Liver (tissue), 9 donors: Measurements from ENCODE around the gene ZNF432. TPM values are rescaled to one million over a fixed set of nuclear protein-coding genes. Genes with fewer than 3 reads are reported as not detected.
A peak's percentile ranks its signal among the peaks of the same experiment; 100 is the strongest.

Source experiments
- DNase-seq: peaks from one replicate; pipeline ENCODE4 v3.0.0-alpha.2; 2017; ENCODE audit warnings: low spot score
- H3K27ac ChIP-seq, 2 donors: one replicate each; pipeline ENCODE4 v1.7.0; 2013; ENCODE audit warnings: inconsistent platforms in 2 of 2, low read length in 2 of 2, control low read depth in 1 of 2, low read depth in 1 of 2, mild to moderate bottlenecking in 1 of 2
- H3K27me3 ChIP-seq, 4 donors: one replicate each; pipeline versions ENCODE4 v1.6.1 to v1.7.0; 2013; ENCODE audit warnings: low read length in 3 of 4, inconsistent platforms in 1 of 4, mild to moderate bottlenecking in 1 of 4, moderate library complexity in 1 of 4; ENCODE audit not compliant: control insufficient read depth in 4 of 4, insufficient read depth in 4 of 4
- H3K36me3 ChIP-seq, 4 donors: one replicate each; pipeline versions ENCODE4 v1.6.1 to v1.7.0; 2013; ENCODE audit warnings: low read length in 3 of 4, mild to moderate bottlenecking in 3 of 4, low read depth in 1 of 4, moderate library complexity in 1 of 4; ENCODE audit not compliant: control insufficient read depth in 4 of 4, insufficient read depth in 3 of 4
- H3K4me1 ChIP-seq, 4 donors: one replicate each; pipeline versions ENCODE4 v1.6.1 to v1.7.0; 2013; ENCODE audit warnings: low read length in 3 of 4, mild to moderate bottlenecking in 3 of 4, moderate library complexity in 1 of 4; ENCODE audit not compliant: control insufficient read depth in 4 of 4, insufficient read depth in 4 of 4
- H3K4me3 ChIP-seq, 3 donors: one replicate each; pipeline versions ENCODE4 v1.6.1 to v1.7.0; 2013; ENCODE audit warnings: low read length in 3 of 3, control low read depth in 1 of 3, low read depth in 1 of 3, mild to moderate bottlenecking in 1 of 3
- H3K9ac ChIP-seq, 2 donors: one replicate each; pipeline ENCODE4 v1.7.0; 2013; ENCODE audit warnings: low read length in 2 of 2, mild to moderate bottlenecking in 2 of 2, moderate library complexity in 2 of 2, control low read depth in 1 of 2, low read depth in 1 of 2
- H3K9me3 ChIP-seq, 4 donors: one replicate each; pipeline versions ENCODE4 v1.6.1 to v1.7.0; 2013; ENCODE audit warnings: low read length in 3 of 4; ENCODE audit not compliant: control insufficient read depth in 4 of 4
- EGR1 ChIP-seq, 2 donors: IDR thresholded peaks; 2 replicates each; pipeline ENCODE4 v1.6.1; 2016 to 2018; ENCODE audit warnings: antibody characterized with exemption in 2 of 2, low read depth in 2 of 2
- HNF4A ChIP-seq, 2 donors: conservative IDR thresholded peaks; 2 replicates each; pipeline ENCODE4 v1.6.1; 2016; ENCODE audit warnings: antibody characterized with exemption in 2 of 2, mild to moderate bottlenecking in 2 of 2
- JUND ChIP-seq, 2 donors: IDR thresholded peaks; 2 replicates each; pipeline ENCODE4 v1.6.1; 2016; ENCODE audit warnings: antibody characterized with exemption in 2 of 2
- RAD21 ChIP-seq, 2 donors: IDR thresholded peaks; 2 replicates each; pipeline ENCODE4 v1.6.1; 2016; ENCODE audit warnings: antibody characterized with exemption in 2 of 2, mild to moderate bottlenecking in 2 of 2
- RXRA ChIP-seq, 2 donors: IDR thresholded peaks; 2 replicates each; pipeline ENCODE4 v1.6.1; 2017 to 2018; ENCODE audit warnings: antibody characterized with exemption in 2 of 2, mild to moderate bottlenecking in 1 of 2
- WGBS: extraction: QIAGEN DNeasy Blood & Tissue Kit; methylation state at CpG from one replicate; pipeline ENCODE4 v1.1.7; 2013; 5-methylcytosine and 5-hydroxymethylcytosine counted together
- polyA plus RNA-seq, 2 donors: library from polyadenylated mRNA; stranded (reverse) in 1 of 2; unstranded in 1 of 2; fragments of 200-250 nt in 1 of 2; fragments of >200 nt in 1 of 2; fragmentation: Nextera tagmentation in 1 of 2; extraction: Ambion mirVana in 1 of 2; gene quantifications; one replicate each; pipeline versions ENCODE4 v1.2.1 to v1.2.3, GENCODE V29; 2013 to 2015
- total RNA-seq, 2 donors: library from RNA; depleted of rRNA; stranded (reverse); fragments of >200 nt; gene quantifications; one replicate each; pipeline ENCODE4 v1.2.3, GENCODE V29; 2014
- TF ChIP-seq, protein P1 (sequence below): IDR thresholded peaks from 2 replicates; pipeline ENCODE4 v1.6.1; 2016; ENCODE audit warnings: antibody characterized with exemption
- TF ChIP-seq, protein P2 (sequence below): IDR thresholded peaks from 2 replicates; pipeline ENCODE4 v1.6.1; 2016; ENCODE audit warnings: antibody characterized with exemption, mild to moderate bottlenecking
- TF ChIP-seq, protein P3 (sequence below): IDR thresholded peaks from 2 replicates; pipeline ENCODE4 v1.6.1; 2016; ENCODE audit warnings: antibody characterized with exemption
- TF ChIP-seq, protein P4 (sequence below): IDR thresholded peaks from 2 replicates; pipeline ENCODE4 v1.6.1; 2016; ENCODE audit warnings: antibody characterized with exemption
- donor health status: healthy.
- donor health status: healthy.
- donor health status: healthy.
- donor health status: healthy.
- donor health status: healthy.

The ZNF432 gene
- total and polyA plus RNA-seq, 4 donors: 0.83 to 4.8 (median 1.9) TPM

- TF ChIP-seq, protein P1, sequence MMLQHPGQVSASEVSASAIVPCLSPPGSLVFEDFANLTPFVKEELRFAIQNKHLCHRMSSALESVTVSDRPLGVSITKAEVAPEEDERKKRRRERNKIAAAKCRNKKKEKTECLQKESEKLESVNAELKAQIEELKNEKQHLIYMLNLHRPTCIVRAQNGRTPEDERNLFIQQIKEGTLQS: peak; percentile 42
- TF ChIP-seq EGR1 (IDR thresholded peaks at IDR 0.05; ENCODE audit: low read depth in 2 of 2): peak; percentile 21 to 90
- TF ChIP-seq, protein P2, sequence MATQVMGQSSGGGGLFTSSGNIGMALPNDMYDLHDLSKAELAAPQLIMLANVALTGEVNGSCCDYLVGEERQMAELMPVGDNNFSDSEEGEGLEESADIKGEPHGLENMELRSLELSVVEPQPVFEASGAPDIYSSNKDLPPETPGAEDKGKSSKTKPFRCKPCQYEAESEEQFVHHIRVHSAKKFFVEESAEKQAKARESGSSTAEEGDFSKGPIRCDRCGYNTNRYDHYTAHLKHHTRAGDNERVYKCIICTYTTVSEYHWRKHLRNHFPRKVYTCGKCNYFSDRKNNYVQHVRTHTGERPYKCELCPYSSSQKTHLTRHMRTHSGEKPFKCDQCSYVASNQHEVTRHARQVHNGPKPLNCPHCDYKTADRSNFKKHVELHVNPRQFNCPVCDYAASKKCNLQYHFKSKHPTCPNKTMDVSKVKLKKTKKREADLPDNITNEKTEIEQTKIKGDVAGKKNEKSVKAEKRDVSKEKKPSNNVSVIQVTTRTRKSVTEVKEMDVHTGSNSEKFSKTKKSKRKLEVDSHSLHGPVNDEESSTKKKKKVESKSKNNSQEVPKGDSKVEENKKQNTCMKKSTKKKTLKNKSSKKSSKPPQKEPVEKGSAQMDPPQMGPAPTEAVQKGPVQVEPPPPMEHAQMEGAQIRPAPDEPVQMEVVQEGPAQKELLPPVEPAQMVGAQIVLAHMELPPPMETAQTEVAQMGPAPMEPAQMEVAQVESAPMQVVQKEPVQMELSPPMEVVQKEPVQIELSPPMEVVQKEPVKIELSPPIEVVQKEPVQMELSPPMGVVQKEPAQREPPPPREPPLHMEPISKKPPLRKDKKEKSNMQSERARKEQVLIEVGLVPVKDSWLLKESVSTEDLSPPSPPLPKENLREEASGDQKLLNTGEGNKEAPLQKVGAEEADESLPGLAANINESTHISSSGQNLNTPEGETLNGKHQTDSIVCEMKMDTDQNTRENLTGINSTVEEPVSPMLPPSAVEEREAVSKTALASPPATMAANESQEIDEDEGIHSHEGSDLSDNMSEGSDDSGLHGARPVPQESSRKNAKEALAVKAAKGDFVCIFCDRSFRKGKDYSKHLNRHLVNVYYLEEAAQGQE: peak; percentile 41
- peak; percentile 58 to 81 for TF ChIP-seq HNF4A (conservative IDR thresholded peaks at IDR 0.05)
- peak; percentile 57 to 58 for TF ChIP-seq RAD21 (IDR thresholded peaks at IDR 0.05)
Measured at GRCh38 chr19:51986309-51987291, 62.0 kb downstream of the ZNF432 start, which contains the start of gene ZNF350 (continued).

DNA sequence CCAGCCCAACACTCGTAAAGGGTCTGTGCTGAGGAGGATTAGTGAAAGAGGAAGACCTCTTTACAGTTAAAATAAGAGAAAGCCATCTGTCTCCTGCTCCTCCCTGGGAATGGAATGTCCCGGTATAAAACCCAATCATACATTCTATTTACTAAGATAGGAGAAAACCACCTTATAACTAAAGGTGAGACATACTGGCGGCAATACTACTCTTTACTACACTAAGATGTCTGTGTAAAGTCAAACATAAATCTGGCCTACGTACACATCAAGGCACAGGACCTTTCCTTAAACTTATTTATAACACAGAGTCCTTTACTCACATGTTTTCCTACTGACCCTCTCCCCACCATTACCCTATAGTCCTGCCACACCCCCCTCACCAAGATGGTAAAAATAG lies 65.3 kb downstream of the ZNF432 start:
- Histone ChIP-seq H3K27ac (no peak overlapping the region), H3K36me3 (peaks cover 2 to 20% (median 13%) of the 10 kb centered on the region in 4 donors), H3K9me3 (peaks cover 24 to 67% (median 35%) of the 10 kb centered on the region in 4 donors), H3K27me3 (no peaks in the 10 kb centered on the region), H3K4me3 (peak overlapping the region in 1 of 3 donors; percentile 30), H3K4me1 (peaks cover 0 to 12% (median 5%) of the 10 kb centered on the region in 4 donors), H3K9ac (no peak overlapping the region)
- WGBS: 98% methylated on average over 4 of the region's 4 CpGs
- DNase-seq: no peak
- TF ChIP-seq RXRA (IDR thresholded peaks at IDR 0.05): no peak
- no peak for TF ChIP-seq JUND (IDR thresholded peaks at IDR 0.05)
- TF ChIP-seq, protein P3, sequence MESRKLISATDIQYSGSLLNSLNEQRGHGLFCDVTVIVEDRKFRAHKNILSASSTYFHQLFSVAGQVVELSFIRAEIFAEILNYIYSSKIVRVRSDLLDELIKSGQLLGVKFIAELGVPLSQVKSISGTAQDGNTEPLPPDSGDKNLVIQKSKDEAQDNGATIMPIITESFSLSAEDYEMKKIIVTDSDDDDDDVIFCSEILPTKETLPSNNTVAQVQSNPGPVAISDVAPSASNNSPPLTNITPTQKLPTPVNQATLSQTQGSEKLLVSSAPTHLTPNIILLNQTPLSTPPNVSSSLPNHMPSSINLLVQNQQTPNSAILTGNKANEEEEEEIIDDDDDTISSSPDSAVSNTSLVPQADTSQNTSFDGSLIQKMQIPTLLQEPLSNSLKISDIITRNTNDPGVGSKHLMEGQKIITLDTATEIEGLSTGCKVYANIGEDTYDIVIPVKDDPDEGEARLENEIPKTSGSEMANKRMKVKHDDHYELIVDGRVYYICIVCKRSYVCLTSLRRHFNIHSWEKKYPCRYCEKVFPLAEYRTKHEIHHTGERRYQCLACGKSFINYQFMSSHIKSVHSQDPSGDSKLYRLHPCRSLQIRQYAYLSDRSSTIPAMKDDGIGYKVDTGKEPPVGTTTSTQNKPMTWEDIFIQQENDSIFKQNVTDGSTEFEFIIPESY: no peak
- TF ChIP-seq, protein P4, sequence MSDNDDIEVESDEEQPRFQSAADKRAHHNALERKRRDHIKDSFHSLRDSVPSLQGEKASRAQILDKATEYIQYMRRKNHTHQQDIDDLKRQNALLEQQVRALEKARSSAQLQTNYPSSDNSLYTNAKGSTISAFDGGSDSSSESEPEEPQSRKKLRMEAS: no peak

Other genes starting within 250 kb of the ZNF432 start
- 1 to 10 TPM; 3.1 to 5.4 TPM for gene ZNF577, start 160.9 kb downstream of the ZNF432 start, total RNA-seq
- 1 to 10 TPM; 2.0 to 2.6 TPM for gene ZNF577, start 160.9 kb downstream of the ZNF432 start, polyA plus RNA-seq
- gene ZNF649, start 143.8 kb downstream of the ZNF432 start, total RNA-seq: 1 to 10 TPM; 4.2 to 5.0 TPM
- 1 to 10 TPM in 1 of 2 donors, under 1 TPM in 1; 0.83 to 1.9 TPM for gene ZNF649, start 143.8 kb downstream of the ZNF432 start, polyA plus RNA-seq
- gene ZNF613, start 121.4 kb downstream of the ZNF432 start, total RNA-seq: 1 to 10 TPM; 2.6 to 2.8 TPM
- 1 to 10 TPM; 1.1 to 1.3 TPM for gene ZNF613, start 121.4 kb downstream of the ZNF432 start, polyA plus RNA-seq
- gene ZNF350, start 62.0 kb downstream of the ZNF432 start, total RNA-seq: 1 to 10 TPM; 3.7 to 4.9 TPM
- gene ZNF350, start 62.0 kb downstream of the ZNF432 start, polyA plus RNA-seq: 1 to 10 TPM; 2.1 to 3.6 TPM
- gene ZNF615, start 40.6 kb downstream of the ZNF432 start, total RNA-seq: 1 to 10 TPM; 3.6 to 6.2 TPM
- gene ZNF615, start 40.6 kb downstream of the ZNF432 start, polyA plus RNA-seq: 1 to 10 TPM; 1.7 to 2.1 TPM
- gene ZNF614, start 20.5 kb downstream of the ZNF432 start, total RNA-seq: 1 to 10 TPM; 2.2 to 4.7 TPM
- gene ZNF614, start 20.5 kb downstream of the ZNF432 start, polyA plus RNA-seq: 1 to 10 TPM; 1.1 TPM
- 10 to 100 TPM in 1 of 2 donors, 1 to 10 TPM in 1; 5.9 to 11.1 TPM for gene ZNF841, start 46.9 kb upstream of the ZNF432 start, total RNA-seq
- gene ZNF841, start 46.9 kb upstream of the ZNF432 start, polyA plus RNA-seq: 1 to 10 TPM in 1 of 2 donors, under 1 TPM in 1; 0.86 to 2.5 TPM
- 1 to 10 TPM; 4.1 TPM for gene ZNF616, start 91.1 kb upstream of the ZNF432 start, total RNA-seq
- 1 to 10 TPM; 1.5 to 3.0 TPM for gene ZNF616, start 91.1 kb upstream of the ZNF432 start, polyA plus RNA-seq
- gene ZNF836, start 122.8 kb upstream of the ZNF432 start, total RNA-seq: 1 to 10 TPM; 1.9 to 3.1 TPM
- gene ZNF836, start 122.8 kb upstream of the ZNF432 start, polyA plus RNA-seq: 1 to 10 TPM in 1 of 2 donors, under 1 TPM in 1; 0.85 to 1.7 TPM
- gene PPP2R1A, start 141.2 kb upstream of the ZNF432 start, total RNA-seq: 10 to 100 TPM; 33.6 to 58.1 TPM
- gene PPP2R1A, start 141.2 kb upstream of the ZNF432 start, polyA plus RNA-seq: 10 to 100 TPM; 61.6 TPM
- gene ZNF766, start 220.7 kb upstream of the ZNF432 start, total RNA-seq: 1 to 10 TPM; 4.0 to 4.9 TPM
- gene ZNF766, start 220.7 kb upstream of the ZNF432 start, polyA plus RNA-seq: 1 to 10 TPM; 1.6 to 3.5 TPM
- 1 to 10 TPM; 3.4 to 3.5 TPM for gene ZNF480, start 248.3 kb upstream of the ZNF432 start, total RNA-seq
- 1 to 10 TPM; 1.8 to 7.3 TPM for gene ZNF480, start 248.3 kb upstream of the ZNF432 start, polyA plus RNA-seq